Keratinocyte (primary cell): ENCODE data around the gene FEN1. TPM values are rescaled to one million over a fixed set of nuclear protein-coding genes. Genes with fewer than 3 reads are reported as not detected.

Experiments
- DNase-seq: peaks from one replicate; pipeline ENCODE4 v3.0.0-alpha.2; 2011; ENCODE audit warnings: low read depth, missing footprints, low spot score
- FAIRE-seq: peaks from 2 replicates; lab custom pipeline; 2011; peaks lifted over from hg19 to GRCh38; lab: Jason Lieb, UNC
- H2AFZ ChIP-seq: 2 replicates; pipeline ENCODE4 v1.6.0; 2012; ENCODE audit warnings: low read length, control low read depth, inconsistent platforms; ENCODE audit not compliant: control insufficient read depth
- H3K27ac ChIP-seq: 2 replicates; pipeline ENCODE4 v1.5.1; 2011; ENCODE audit warnings: low read length; ENCODE audit not compliant: control insufficient read depth, insufficient read depth
- H3K27me3 ChIP-seq: 3 replicates; pipeline ENCODE4 v1.6.0; 2011; ENCODE audit warnings: low read length; ENCODE audit not compliant: control insufficient read depth, insufficient read depth; ENCODE audit errors: extremely low read depth
- H3K36me3 ChIP-seq, 2 experiments: 2 replicates in 1 of 2; 3 replicates in 1 of 2; pipeline ENCODE4 v1.5.1; 2011; ENCODE audit warnings: low read length in 2 of 2, mild to moderate bottlenecking in 1 of 2; ENCODE audit not compliant: control insufficient read depth in 2 of 2, insufficient read depth in 2 of 2; ENCODE audit errors: extremely low read depth in 1 of 2
- H3K4me1 ChIP-seq: 3 replicates; pipeline ENCODE4 v1.5.1; 2011; ENCODE audit warnings: low read length; ENCODE audit not compliant: control insufficient read depth, insufficient read depth; ENCODE audit errors: extremely low read depth
- H3K4me2 ChIP-seq: 3 replicates; pipeline ENCODE4 v1.6.0; 2011; ENCODE audit warnings: low read depth, low read length; ENCODE audit not compliant: control insufficient read depth, insufficient read depth; ENCODE audit errors: extremely low read depth
- H3K4me3 ChIP-seq, 3 experiments: fragments of 200-600 bp in 1 of 3; sonication (generic) in 1 of 3; 2 replicates in 2 of 3; 3 replicates in 1 of 3; pipeline ENCODE4 v1.5.1; 2011 to 2016; ENCODE audit warnings: low read length in 3 of 3, mild to moderate bottlenecking in 3 of 3, control low read depth in 2 of 3, inconsistent platforms in 1 of 3, low read depth in 1 of 3, mixed read lengths in 1 of 3, mixed run types in 1 of 3, moderate library complexity in 1 of 3; ENCODE audit not compliant: control insufficient read depth in 2 of 3, insufficient read depth in 2 of 3; ENCODE audit errors: extremely low read depth in 1 of 3
- H3K79me2 ChIP-seq: 2 replicates; pipeline ENCODE4 v1.6.0; 2012; ENCODE audit warnings: low read length; ENCODE audit not compliant: control insufficient read depth, insufficient read depth
- H3K9ac ChIP-seq: 3 replicates; pipeline ENCODE4 v1.6.0; 2011; ENCODE audit warnings: low read length; ENCODE audit not compliant: control insufficient read depth, insufficient read depth; ENCODE audit errors: extremely low read depth
- H3K9me1 ChIP-seq: 3 replicates; pipeline ENCODE4 v1.6.0; 2011; ENCODE audit warnings: low read length; ENCODE audit not compliant: control insufficient read depth, insufficient read depth; ENCODE audit errors: extremely low read depth
- H3K9me3 ChIP-seq: 2 replicates; pipeline ENCODE4 v1.5.1; 2012; ENCODE audit warnings: low read depth, low read length; ENCODE audit not compliant: control insufficient read depth
- H4K20me1 ChIP-seq: 3 replicates; pipeline ENCODE4 v1.6.0; 2011; ENCODE audit warnings: low read length; ENCODE audit not compliant: control insufficient read depth, insufficient read depth; ENCODE audit errors: extremely low read depth
- EZH2 ChIP-seq: IDR thresholded peaks from one replicate; pipeline ENCODE4 v1.6.1; 2012; ENCODE audit warnings: inconsistent platforms, mild to moderate bottlenecking, low read length, moderate library complexity
- dilution Hi-C: fragments of 300-500 bp; cut with MboI; formaldehyde crosslinking; loops from one replicate; pipeline ENCODE4 v1.7.0; 2020; ENCODE audit warnings: low sequenced_read_pairs; ENCODE audit not compliant: extremely low pct_ligation_motif_present
- polyA plus RNA-seq, 5 experiments: library from polyadenylated mRNA; depleted of rRNA in 3 of 5; stranded (reverse) in 3 of 5; stranded (forward) in 1 of 5; unstranded in 1 of 5; fragments of >200 nt; gene quantifications; 1 replicate in 1 of 5; 2 replicates in 3 of 5; 3 replicates in 1 of 5; pipeline versions ENCODE4 v1.2.1 to v1.2.3, GENCODE V29; 2011 to 2012; ENCODE audit warnings: missing spikeins in 2 of 5, low read depth in 1 of 5, low replicate concordance in 1 of 5
- TF ChIP-seq, protein P1 (sequence below), 3 experiments: IDR thresholded peaks in 1 of 3; conservative IDR thresholded peaks in 1 of 3; optimal IDR thresholded peaks in 1 of 3; 2 replicates in 2 of 3; 3 replicates in 1 of 3; pipeline versions ENCODE3 to v1.5.1; 2011; ENCODE audit warnings: low read length in 3 of 3, mild to moderate bottlenecking in 3 of 3, moderate library complexity in 2 of 3, control low read depth in 1 of 3, inconsistent platforms in 1 of 3; ENCODE audit not compliant: insufficient read depth in 2 of 3; ENCODE audit errors: extremely low read depth in 1 of 3

The FEN1 gene
- polyA plus RNA-seq, 1 donor (not counting 4 experiments of a cell fraction or from before 2014, with no cell fraction given) = 26.7 TPM

DNA sequence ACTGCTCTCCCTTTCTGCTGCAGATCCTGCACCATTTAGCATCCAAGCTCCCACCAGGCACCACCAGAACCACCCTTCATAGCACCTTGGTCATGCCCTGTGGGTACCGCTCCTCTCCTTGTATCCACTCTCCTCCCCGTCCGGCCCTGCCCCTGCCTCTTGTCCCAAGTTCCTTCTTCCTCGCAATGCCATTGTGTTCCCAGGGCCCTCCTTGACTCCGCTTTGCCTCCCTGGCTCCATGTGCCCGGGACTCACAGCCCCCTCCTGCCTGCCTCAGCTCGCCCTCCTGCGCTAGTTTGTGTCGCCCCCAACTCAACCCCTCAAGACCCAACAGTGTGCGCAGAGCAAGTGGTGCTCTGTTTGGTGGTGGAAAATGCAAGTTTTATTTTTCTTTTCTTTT, 46.2 kb downstream of the FEN1 start:
- Histone ChIP-seq H3K27ac (no peak overlapping the region), H3K36me3 (peaks cover 32 to 48% of the 10 kb centered on the region in 2 experiments), H3K27me3 (no peaks in the 10 kb centered on the region), H3K4me3 (no peak overlapping the region), H2AFZ (no peak overlapping the region), H4K20me1 (no peaks in the 10 kb centered on the region), H3K79me2 (peaks cover 6% of the 10 kb centered on the region), H3K9me1 (no peaks in the 10 kb centered on the region), H3K9me3 (no peaks in the 10 kb centered on the region), H3K4me2 (no peak overlapping the region), H3K4me1 (peaks cover 5% of the 10 kb centered on the region), H3K9ac (no peak overlapping the region)
- dilution Hi-C loops = no loop called here
- DNase-seq (no peak), FAIRE-seq (no peak)
- TF ChIP-seq EZH2 = no peak
- TF ChIP-seq, protein P1, sequence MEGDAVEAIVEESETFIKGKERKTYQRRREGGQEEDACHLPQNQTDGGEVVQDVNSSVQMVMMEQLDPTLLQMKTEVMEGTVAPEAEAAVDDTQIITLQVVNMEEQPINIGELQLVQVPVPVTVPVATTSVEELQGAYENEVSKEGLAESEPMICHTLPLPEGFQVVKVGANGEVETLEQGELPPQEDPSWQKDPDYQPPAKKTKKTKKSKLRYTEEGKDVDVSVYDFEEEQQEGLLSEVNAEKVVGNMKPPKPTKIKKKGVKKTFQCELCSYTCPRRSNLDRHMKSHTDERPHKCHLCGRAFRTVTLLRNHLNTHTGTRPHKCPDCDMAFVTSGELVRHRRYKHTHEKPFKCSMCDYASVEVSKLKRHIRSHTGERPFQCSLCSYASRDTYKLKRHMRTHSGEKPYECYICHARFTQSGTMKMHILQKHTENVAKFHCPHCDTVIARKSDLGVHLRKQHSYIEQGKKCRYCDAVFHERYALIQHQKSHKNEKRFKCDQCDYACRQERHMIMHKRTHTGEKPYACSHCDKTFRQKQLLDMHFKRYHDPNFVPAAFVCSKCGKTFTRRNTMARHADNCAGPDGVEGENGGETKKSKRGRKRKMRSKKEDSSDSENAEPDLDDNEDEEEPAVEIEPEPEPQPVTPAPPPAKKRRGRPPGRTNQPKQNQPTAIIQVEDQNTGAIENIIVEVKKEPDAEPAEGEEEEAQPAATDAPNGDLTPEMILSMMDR (optimal IDR thresholded peaks at IDR 0.05 in 1 of 3, IDR thresholded peaks at IDR 0.05 in 1 of 3, conservative IDR thresholded peaks at IDR 0.05 in 1 of 3; ENCODE audit: extremely low read depth in 1 of 3, insufficient read depth in 2 of 3, low read length in 3 of 3) = no peak

DNA sequence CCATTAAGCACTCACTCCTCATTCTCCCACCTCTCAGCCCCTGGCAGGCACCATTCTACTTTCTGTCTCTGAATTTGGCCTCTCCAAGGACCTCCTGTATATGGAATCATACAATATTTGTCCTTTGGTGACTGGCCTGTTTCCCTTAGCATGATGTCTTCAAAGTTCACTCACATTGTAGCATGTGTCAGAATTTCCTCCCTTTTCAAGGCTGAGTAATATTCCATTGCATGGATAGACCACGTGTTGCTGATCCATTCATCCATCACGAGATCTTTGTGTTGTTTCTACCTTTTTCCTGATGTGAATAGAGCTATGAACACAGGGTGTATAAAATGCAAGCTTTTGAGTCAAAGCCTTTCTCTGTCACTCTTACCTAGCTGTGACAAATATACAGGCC, 47.0 kb downstream of the FEN1 start:
- H3K4me1 ChIP-seq = no peaks in the 10 kb centered on the region
- TF ChIP-seq EZH2 = no peak
- TF ChIP-seq, protein P1 (optimal IDR thresholded peaks at IDR 0.05 in 1 of 3, IDR thresholded peaks at IDR 0.05 in 1 of 3, conservative IDR thresholded peaks at IDR 0.05 in 1 of 3; ENCODE audit: extremely low read depth in 1 of 3, insufficient read depth in 2 of 3, low read length in 3 of 3) = no peak
- FAIRE-seq (no peak), DNase-seq (no peak)
- H3K4me2 ChIP-seq = no peak overlapping the region
- H3K4me3 ChIP-seq = no peak overlapping the region
- no peaks in the 10 kb centered on the region for H3K79me2 ChIP-seq
- peaks cover 32 to 45% of the 10 kb centered on the region in 2 experiments for H3K36me3 ChIP-seq
- no peak overlapping the region for H3K27ac ChIP-seq
- no peak overlapping the region for H2AFZ ChIP-seq
- no peaks in the 10 kb centered on the region for H3K27me3 ChIP-seq
- H4K20me1 ChIP-seq = no peaks in the 10 kb centered on the region
- no peaks in the 10 kb centered on the region for H3K9me1 ChIP-seq
- no peak overlapping the region for H3K9ac ChIP-seq
- dilution Hi-C loops = no loop called here
- no peaks in the 10 kb centered on the region for H3K9me3 ChIP-seq
